ENCODE results near the gene DYNLRB1.

Gene DYNLRB1

DNA sequence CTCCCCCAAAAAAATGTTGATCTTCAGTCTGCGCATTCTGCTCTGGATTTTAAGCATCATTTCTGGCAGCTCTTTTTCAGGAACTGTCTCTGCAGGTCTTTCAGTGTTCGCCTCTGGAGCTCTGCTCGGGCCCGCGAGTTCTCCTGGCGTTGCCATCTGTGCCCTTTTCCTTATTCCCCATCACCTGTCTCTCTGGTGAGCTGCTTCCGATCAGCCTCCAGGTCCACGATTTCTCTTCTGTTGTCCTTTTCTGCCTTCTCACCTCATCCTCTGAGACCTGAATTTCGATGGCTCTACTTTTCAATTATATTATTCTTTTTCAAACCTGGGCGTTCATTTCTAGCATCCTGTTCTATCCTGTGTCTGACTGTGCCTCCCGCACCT is 41.7 kb downstream of the DYNLRB1 start:
- Histone ChIP-seq H3K27ac (peak overlapping the region; percentile 92), H3K9me3 (no peaks in the 10 kb centered on the region), H3K4me1 (ENCODE audit: control insufficient read depth in 1 of 2, insufficient read depth in 1 of 2, low read depth in 1 of 2, low read length in 1 of 2) (peaks cover 14 to 20% of the 10 kb centered on the region in 2 experiments), H3K36me3 (peaks cover 11% of the 10 kb centered on the region), H3K4me3 (ENCODE audit: low read depth in 1 of 2, low read length in 1 of 2) (peak overlapping the region; percentile 76 to 86), H3K27me3 (no peaks in the 10 kb centered on the region)
- TF ChIP-seq, protein P1, sequence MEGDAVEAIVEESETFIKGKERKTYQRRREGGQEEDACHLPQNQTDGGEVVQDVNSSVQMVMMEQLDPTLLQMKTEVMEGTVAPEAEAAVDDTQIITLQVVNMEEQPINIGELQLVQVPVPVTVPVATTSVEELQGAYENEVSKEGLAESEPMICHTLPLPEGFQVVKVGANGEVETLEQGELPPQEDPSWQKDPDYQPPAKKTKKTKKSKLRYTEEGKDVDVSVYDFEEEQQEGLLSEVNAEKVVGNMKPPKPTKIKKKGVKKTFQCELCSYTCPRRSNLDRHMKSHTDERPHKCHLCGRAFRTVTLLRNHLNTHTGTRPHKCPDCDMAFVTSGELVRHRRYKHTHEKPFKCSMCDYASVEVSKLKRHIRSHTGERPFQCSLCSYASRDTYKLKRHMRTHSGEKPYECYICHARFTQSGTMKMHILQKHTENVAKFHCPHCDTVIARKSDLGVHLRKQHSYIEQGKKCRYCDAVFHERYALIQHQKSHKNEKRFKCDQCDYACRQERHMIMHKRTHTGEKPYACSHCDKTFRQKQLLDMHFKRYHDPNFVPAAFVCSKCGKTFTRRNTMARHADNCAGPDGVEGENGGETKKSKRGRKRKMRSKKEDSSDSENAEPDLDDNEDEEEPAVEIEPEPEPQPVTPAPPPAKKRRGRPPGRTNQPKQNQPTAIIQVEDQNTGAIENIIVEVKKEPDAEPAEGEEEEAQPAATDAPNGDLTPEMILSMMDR (IDR thresholded peaks at IDR 0.05): no peak

DNA sequence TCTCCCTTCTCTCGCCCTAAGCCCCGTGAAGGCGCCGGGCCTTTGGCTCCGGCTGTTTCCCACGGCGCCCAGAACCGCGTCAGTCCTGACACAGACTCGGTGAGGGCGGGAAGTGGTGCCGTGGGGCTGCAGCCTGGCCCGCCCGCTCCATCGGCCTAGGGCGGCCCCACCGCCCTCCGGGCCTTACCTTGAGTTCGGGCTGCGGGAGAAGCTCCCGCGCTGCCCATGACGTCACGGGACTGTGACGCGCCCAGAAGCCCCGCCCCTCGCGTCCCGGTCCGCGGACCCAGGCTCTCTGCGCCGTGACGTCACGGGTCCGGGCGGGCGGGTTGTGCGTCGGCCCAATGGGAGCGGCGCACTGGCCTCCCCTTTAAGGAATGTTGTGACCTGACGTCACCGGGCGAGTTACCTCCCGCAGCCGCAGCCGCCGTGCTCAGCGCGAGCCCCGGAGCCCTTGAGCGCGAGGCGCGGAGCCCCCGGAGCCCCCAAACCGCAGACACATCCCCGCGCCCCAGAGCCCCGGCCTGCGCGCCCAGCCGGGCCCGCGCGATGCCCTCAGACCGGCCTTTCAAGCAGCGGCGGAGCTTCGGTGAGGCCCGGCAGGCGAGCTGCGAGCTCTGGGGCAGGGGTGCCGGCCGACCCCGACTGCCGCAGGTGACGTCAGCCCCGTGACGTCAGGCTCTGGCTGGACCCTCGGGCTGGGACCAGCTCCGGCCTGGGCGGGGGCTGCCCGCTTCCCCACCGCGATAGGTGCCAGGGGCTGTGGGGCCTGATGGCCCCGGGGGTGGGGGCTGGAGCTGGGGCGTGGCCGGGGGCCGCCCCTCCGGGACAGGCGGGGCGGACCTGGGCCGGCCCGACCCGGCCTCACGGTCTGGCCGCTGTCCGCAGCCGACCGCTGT is 42.3 kb downstream of the DYNLRB1 start, which contains the start of gene MAP1LC3A:
TSS of gene MAP1LC3A (plus strand) at position 399 of the 899 bp plus-strand sequence. CDS start at position 550, 151 bp downstream.
- Histone ChIP-seq H3K27ac (peak within 1 kb of the TSS; percentile 92), H3K4me1 (ENCODE audit: control insufficient read depth in 1 of 2, insufficient read depth in 1 of 2, low read depth in 1 of 2, low read length in 1 of 2) (peaks cover 14 to 20% of the 10 kb centered on the region in 2 experiments), H3K9me3 (no peaks in the 10 kb centered on the region), H3K36me3 (peaks cover 11% of the 10 kb centered on the region), H3K27me3 (no peaks in the 10 kb centered on the region), H3K4me3 (ENCODE audit: low read depth in 1 of 2, low read length in 1 of 2) (peak within 1 kb of the TSS; percentile 76 to 86)
- TF ChIP-seq, protein P1 (IDR thresholded peaks at IDR 0.05): peak; percentile 53

DNA sequence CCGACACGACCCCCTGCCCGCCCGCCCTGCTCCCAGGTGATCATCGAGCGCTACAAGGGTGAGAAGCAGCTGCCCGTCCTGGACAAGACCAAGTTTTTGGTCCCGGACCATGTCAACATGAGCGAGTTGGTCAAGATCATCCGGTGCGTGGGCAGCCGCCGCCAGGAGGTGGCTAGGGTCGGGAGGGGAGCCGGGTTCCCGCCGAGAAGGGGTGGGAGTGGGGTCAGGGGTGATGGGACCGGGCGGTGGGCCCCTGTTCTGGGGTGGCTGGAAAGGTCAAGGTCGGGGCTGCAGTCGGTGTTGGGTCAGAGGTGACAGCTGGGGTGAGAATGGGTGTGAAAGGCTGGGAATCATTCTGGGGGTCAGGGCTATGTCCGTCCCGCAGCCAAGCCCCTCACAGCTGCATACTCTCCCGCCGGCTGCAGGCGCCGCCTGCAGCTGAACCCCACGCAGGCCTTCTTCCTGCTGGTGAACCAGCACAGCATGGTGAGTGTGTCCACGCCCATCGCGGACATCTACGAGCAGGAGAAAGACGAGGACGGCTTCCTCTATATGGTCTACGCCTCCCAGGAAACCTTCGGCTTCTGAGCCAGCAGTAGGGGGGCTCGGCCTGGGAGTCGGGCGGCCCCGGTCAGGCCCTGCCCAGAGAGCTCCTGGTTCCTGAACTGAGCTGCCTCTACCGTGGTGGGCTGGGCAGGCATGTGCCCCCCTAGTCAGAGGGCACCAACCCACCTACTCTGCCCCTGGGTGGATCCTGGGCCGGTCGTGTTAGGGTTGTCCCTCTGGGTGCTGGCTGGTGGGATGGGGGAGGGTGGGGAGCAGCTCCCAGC is 43.3 kb downstream of the DYNLRB1 start:
- peaks cover 14 to 20% of the 10 kb centered on the region in 2 experiments for H3K4me1 ChIP-seq (ENCODE audit: control insufficient read depth in 1 of 2, insufficient read depth in 1 of 2, low read depth in 1 of 2, low read length in 1 of 2)
- H3K36me3 ChIP-seq: peaks cover 11% of the 10 kb centered on the region
- peak overlapping the region; percentile 92 for H3K27ac ChIP-seq
- no peaks in the 10 kb centered on the region for H3K9me3 ChIP-seq
- TF ChIP-seq, protein P1 (IDR thresholded peaks at IDR 0.05): no peak
- no peaks in the 10 kb centered on the region for H3K27me3 ChIP-seq
- H3K4me3 ChIP-seq (ENCODE audit: low read depth in 1 of 2, low read length in 1 of 2): peak overlapping the region in 1 of 2 experiments; percentile 86

DNA sequence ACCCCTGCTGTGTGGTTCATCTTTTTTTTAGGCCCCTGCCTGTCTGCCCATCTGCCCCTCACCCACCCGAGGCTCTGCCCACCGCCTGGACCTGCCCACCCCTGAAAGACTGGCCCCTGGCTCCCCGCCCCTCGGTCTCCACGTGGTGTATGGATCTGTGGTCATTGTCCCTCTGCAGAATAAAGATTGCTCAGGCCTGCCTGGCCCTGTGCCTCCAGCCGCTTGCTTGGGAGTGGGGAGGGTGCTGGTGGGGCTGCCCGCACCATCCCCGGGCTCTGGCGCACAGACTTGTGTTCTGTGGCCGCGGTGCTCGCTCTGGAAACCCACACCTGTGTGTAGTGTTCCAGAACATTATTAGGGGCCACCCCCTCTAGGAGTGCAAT is 43.9 kb downstream of the DYNLRB1 start:
- H3K36me3 ChIP-seq: peaks cover 11% of the 10 kb centered on the region
- H3K9me3 ChIP-seq: no peaks in the 10 kb centered on the region
- H3K4me1 ChIP-seq (ENCODE audit: control insufficient read depth in 1 of 2, insufficient read depth in 1 of 2, low read depth in 1 of 2, low read length in 1 of 2): peaks cover 14 to 20% of the 10 kb centered on the region in 2 experiments
- H3K27ac ChIP-seq: peak overlapping the region; percentile 92
- TF ChIP-seq, protein P1 (IDR thresholded peaks at IDR 0.05): no peak
- H3K27me3 ChIP-seq: no peaks in the 10 kb centered on the region
- H3K4me3 ChIP-seq (ENCODE audit: low read depth in 1 of 2, low read length in 1 of 2): no peak overlapping the region

DNA sequence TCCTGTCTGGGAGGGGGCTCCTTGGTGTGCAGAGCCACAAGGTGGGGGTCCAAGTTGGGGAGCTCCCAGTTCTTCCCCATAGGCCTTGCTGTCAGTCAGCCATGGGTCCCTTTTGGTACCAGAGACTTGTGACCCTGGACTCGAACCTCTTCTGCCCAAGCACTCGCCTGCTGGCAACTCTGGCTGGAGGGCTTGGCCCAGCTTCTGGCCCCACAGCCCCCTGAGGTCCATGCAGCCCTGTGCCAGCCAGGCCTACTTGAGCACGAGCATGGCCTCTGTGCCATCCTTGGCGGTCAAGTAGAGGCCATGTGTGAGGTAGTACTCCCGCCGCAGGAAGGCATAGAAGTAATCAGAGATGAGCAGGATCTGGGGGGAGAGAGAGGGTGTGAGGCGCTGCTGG is 44.4 kb downstream of the DYNLRB1 start:
- H3K9me3 ChIP-seq: no peaks in the 10 kb centered on the region
- H3K4me3 ChIP-seq (ENCODE audit: low read depth in 1 of 2, low read length in 1 of 2): no peak overlapping the region

More for the DNA sequence above, 44.4 kb downstream of the DYNLRB1 start:
- no peaks in the 10 kb centered on the region for H3K27me3 ChIP-seq
- peaks cover 11% of the 10 kb centered on the region for H3K36me3 ChIP-seq
- H3K4me1 ChIP-seq (ENCODE audit: control insufficient read depth in 1 of 2, insufficient read depth in 1 of 2, low read depth in 1 of 2, low read length in 1 of 2): peaks cover 14 to 20% of the 10 kb centered on the region in 2 experiments
- TF ChIP-seq, protein P1 (IDR thresholded peaks at IDR 0.05): no peak
- H3K27ac ChIP-seq: no peak overlapping the region
